ENCODE results near the gene VAMP1. TPM values are rescaled to one million over a fixed set of nuclear protein-coding genes. Genes with fewer than 3 reads are reported as not detected.

Gene VAMP1
- total and polyA plus RNA-seq, 2 of the 13 experiments (the other 11 are each of a cell fraction or from before 2014, with no cell fraction given) = 2.5 to 7.4 TPM

DNA sequence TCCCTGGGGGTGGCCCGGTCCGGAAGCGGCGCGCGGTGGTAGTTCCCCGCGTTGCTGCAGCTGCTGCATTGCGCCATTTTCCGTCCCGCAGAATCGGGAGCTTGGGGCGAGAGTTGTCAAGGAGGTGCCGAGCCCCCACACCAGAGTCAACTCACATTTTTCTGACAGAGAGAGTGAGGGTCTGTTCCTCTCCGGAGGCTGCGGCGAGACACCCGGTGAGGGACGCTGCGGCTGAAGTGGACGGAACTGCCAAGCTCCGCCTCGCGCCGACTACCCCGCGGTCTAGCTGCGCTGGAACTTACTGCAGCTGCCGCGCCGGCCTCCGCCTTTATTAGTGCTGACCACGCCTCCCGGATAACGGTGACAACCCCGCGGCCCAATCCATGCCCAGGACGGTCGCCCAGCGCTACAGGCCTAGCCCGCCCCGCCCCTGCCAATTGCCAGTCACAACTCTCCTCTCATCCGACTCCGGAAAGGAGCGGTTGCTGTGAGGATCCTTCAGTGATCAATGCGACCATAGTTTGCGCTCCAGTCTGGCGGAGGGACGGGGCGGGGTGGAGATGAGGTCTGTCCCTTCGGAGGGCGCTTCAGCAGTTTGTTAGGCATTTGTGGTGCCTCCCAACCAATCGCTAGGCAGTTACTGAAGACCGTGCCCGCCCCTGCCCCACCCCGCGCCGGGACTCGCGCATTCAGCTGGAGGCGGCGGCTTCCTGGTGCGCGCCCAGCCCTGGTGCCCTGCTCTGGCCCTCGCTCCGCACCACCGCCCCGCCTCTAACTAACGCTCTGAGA is at the start of gene VAMP1 (continued):
- no peak for TF ChIP-seq HNF1A (IDR thresholded peaks at IDR 0.05; ENCODE audit: low read depth)
- peak; percentile 51; the same call in 1 of the 2 replicates for TF ChIP-seq HNF1A (CRISPR knock-in tag; IDR thresholded peaks at IDR 0.05; ENCODE audit: borderline replicate concordance)
- TF ChIP-seq, protein P1, sequence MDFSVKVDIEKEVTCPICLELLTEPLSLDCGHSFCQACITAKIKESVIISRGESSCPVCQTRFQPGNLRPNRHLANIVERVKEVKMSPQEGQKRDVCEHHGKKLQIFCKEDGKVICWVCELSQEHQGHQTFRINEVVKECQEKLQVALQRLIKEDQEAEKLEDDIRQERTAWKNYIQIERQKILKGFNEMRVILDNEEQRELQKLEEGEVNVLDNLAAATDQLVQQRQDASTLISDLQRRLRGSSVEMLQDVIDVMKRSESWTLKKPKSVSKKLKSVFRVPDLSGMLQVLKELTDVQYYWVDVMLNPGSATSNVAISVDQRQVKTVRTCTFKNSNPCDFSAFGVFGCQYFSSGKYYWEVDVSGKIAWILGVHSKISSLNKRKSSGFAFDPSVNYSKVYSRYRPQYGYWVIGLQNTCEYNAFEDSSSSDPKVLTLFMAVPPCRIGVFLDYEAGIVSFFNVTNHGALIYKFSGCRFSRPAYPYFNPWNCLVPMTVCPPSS (IDR thresholded peaks at IDR 0.05) = no peak
- no peak for TF ChIP-seq REL (CRISPR knock-in tag; conservative IDR thresholded peaks at IDR 0.05)
- TF ChIP-seq, protein P2, sequence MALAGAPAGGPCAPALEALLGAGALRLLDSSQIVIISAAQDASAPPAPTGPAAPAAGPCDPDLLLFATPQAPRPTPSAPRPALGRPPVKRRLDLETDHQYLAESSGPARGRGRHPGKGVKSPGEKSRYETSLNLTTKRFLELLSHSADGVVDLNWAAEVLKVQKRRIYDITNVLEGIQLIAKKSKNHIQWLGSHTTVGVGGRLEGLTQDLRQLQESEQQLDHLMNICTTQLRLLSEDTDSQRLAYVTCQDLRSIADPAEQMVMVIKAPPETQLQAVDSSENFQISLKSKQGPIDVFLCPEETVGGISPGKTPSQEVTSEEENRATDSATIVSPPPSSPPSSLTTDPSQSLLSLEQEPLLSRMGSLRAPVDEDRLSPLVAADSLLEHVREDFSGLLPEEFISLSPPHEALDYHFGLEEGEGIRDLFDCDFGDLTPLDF (CRISPR knock-in tag; IDR thresholded peaks at IDR 0.05) = no peak
- peak; percentile 43; the same call in 1 of the 2 replicates for TF ChIP-seq ZBTB21 (CRISPR knock-in tag; IDR thresholded peaks at IDR 0.05)
- peak; percentile 77; the same call in 1 of the 2 replicates for TF ChIP-seq BRF2 (CRISPR knock-in tag; IDR thresholded peaks at IDR 0.05)
- peak; percentile 29 for TF ChIP-seq PHF5A (CRISPR knock-in tag; IDR thresholded peaks at IDR 0.05; ENCODE audit: low read depth, unreplicated experiment)
- 0 out of 2 replicates have a peak, but pooled peaks have one; percentile 40 for TF ChIP-seq TP53 (CRISPR knock-in tag; conservative IDR thresholded peaks at IDR 0.05)
- no peak for TF ChIP-seq ZNF530 (CRISPR knock-in tag; IDR thresholded peaks at IDR 0.05; ENCODE audit: low read depth)
- TF ChIP-seq HIVEP1 (CRISPR knock-in tag; IDR thresholded peaks at IDR 0.05) = peak; percentile 67; the same call in 1 of the 2 replicates
- peak; percentile 90 for TF ChIP-seq ZNF160 (CRISPR knock-in tag; IDR thresholded peaks at IDR 0.05)
- TF ChIP-seq, protein P3, sequence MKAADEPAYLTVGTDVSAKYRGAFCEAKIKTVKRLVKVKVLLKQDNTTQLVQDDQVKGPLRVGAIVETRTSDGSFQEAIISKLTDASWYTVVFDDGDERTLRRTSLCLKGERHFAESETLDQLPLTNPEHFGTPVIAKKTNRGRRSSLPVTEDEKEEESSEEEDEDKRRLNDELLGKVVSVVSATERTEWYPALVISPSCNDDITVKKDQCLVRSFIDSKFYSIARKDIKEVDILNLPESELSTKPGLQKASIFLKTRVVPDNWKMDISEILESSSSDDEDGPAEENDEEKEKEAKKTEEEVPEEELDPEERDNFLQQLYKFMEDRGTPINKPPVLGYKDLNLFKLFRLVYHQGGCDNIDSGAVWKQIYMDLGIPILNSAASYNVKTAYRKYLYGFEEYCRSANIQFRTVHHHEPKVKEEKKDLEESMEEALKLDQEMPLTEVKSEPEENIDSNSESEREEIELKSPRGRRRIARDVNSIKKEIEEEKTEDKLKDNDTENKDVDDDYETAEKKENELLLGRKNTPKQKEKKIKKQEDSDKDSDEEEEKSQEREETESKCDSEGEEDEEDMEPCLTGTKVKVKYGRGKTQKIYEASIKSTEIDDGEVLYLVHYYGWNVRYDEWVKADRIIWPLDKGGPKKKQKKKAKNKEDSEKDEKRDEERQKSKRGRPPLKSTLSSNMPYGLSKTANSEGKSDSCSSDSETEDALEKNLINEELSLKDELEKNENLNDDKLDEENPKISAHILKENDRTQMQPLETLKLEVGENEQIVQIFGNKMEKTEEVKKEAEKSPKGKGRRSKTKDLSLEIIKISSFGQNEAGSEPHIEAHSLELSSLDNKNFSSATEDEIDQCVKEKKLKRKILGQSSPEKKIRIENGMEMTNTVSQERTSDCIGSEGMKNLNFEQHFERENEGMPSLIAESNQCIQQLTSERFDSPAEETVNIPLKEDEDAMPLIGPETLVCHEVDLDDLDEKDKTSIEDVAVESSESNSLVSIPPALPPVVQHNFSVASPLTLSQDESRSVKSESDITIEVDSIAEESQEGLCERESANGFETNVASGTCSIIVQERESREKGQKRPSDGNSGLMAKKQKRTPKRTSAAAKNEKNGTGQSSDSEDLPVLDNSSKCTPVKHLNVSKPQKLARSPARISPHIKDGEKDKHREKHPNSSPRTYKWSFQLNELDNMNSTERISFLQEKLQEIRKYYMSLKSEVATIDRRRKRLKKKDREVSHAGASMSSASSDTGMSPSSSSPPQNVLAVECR (CRISPR knock-in tag; IDR thresholded peaks at IDR 0.05; ENCODE audit: borderline replicate concordance) = peak; percentile 93
- TF ChIP-seq ATM (IDR thresholded peaks at IDR 0.05; ENCODE audit: borderline replicate concordance) = no peak
- peak; percentile 89 for TF ChIP-seq PHF8 (CRISPR knock-in tag; IDR thresholded peaks at IDR 0.05)
